Activated gamma-delta T cell treated with Interleukin-2 at 50 U/mL for 16 hours (primary cell): ENCODE data around the gene CDA.
"Not testable (repeated sequence)": the region's sequence is repeated elsewhere in the genome, so short reads cannot be mapped to it uniquely, and the experiment has no call there.

Experiments
- DNase-seq: peaks from one replicate; pipeline ENCODE4 v3.0.0-alpha.2; 2020

The CDA gene

DNA sequence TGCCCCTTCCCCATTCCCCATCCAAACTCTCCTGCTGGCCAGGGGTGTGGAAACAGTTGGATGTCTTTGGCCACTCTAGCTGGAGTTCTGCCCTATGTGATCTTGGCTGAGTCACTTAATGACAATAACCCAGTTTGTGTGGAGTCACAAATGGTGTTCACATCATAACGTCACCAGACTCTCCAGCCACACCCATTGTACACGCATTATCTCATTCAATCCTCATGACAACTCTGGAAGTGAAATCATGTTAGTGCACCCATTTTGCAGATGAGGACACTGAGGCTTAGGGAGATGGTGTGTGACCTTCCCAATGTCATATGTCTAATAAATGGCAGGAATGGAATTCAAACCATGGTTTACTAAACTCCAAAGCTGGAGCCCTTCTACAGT, 1.2 kb upstream of the CDA start:
- DNase-seq = no peak

DNA sequence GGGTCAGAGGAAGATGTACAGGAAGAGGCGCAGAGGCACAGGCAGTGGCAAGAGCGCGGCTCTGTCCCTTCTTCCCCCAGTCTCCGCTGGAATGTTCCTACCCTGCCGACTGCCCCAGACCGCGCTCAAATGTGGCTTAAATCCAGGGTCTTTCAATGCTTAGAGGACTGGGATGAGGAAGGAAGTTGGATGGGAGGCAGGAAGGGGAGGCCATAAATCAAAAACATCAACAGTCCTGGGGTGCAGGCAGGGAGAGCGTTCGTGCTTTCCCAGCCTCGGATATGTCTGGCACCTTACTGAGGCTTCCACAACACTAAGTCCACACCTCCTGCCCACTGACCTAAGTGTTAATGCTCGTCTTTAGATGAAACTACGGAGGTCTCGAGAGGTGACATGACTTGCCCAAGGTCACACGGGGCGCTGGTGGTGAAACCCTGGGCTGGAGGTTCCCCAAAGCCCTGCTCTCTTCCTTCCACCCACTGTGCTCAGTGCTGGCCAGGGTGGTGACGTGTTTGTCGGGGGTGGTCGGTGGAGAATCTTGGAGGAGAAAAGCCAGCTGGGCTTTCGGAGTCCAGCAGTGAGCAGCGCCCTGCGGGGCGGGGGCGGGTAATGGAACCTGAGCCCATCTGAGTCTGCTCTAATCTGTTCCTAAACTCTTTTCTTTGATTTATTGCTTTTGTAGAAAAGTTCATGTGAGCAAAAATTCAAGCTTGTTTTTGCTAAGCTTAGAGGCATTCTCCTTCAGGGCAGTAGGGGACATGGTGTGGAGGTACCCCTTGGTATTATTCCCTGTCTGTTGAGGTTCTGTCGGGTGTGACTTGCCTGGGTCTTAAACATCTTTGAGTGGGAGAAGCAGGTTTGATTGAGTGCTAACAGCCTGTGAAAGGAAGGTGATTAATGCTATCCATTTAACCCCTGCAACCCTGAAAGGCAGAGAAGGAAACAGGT, 708 bp downstream of the CDA start:
- no peak for DNase-seq

DNA sequence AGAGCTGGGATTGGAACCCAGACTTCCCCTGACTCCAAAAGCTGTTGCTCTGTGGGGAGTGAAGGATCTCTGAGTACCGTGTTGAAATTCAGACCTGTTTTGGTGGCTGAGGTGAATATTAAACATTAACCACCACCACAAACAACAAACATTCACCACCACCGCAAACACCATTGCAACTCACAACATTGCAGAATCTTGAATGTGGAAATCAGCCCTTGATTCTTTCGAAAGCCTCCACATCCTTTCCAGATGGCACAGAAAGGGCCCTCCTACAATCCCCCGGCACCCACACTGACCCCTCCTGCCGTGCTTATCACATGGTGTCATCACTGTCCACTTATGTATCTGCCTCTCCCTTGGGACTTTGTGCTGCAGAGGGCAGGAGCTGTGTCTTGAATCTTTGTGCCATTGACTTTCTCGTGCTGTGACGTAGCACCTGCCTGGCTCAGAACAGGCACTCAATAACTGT, 1.4 kb downstream of the CDA start:
- DNase-seq = no peak

DNA sequence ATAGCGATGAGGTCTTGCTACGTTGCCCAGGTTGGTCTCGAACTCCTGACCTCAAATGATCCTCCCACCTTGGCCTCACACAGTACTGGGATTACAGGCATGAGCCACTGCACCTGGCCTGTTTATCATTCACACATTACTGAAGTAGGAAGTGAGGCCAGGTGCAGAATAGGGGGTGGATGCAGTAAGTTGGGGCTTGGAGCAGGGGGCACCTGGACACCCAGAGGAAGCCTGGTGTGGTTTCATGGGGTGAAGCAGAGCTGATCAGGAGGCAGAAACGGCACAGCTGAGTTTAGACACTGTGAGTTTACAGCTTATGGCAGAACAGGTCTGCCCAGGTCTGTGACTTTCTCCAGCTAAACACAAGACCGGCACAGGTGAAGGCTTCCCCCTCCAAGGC, 4.9 kb downstream of the CDA start:
- DNase-seq = no peak

DNA sequence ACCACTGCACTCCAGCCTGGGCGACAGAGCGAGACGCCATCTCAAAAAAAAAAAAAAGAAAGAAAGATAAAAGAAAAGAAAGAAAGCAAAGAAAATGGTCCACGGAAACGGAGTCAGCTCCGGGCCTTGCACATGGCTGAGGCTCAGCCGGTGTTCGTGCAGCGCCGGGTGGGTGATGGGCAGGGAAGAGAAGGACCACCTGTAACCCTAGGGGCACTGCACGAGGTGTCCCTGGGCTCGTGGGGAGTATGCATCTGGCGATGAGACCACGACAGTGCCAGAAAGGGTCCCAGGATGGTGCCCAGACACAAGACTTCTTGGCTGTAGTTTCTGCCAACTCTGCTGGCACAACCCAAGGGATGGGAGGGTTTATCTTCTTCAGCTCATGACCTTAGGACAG, 5.8 kb downstream of the CDA start:
- no peak for DNase-seq

DNA sequence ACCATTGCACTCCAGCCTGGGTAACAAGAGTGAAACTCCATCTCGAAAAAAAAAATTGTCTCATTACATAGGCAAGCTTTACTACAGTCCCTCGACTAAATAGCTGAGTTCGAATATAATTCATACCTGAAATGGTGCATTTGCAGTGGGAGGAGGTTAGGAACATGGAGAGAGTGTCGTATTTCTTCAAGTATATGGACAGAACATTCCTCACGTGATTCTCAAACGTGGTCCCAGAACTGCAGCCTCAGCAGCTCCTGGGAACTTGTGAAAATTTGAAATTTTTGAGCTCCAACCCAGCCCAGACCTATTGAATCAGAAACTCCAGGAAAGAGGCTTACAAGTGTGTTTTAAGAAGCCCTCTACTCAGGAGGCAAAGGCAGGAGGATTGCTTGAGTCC, 7.2 kb downstream of the CDA start:
- no peak for DNase-seq

DNA sequence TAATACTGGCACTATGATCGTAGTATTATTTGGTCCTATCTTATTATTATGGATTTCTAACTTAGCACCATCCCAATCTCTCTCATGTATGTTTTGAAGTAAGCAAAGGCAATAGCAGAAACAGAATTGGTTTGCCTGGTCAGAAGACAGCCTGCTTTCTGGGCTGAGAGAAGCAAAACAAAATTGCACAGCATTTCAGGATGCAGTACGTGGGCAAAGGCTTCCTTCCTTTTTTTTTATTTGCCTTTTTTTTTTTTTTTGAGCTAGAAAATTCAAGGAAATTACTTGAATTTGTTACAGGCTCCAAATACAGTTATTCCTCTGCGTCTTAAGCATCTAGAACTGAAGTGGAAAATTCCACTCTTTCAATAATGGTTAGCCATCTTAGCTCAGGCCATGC, 8.8 kb downstream of the CDA start:
- DNase-seq = no peak

DNA sequence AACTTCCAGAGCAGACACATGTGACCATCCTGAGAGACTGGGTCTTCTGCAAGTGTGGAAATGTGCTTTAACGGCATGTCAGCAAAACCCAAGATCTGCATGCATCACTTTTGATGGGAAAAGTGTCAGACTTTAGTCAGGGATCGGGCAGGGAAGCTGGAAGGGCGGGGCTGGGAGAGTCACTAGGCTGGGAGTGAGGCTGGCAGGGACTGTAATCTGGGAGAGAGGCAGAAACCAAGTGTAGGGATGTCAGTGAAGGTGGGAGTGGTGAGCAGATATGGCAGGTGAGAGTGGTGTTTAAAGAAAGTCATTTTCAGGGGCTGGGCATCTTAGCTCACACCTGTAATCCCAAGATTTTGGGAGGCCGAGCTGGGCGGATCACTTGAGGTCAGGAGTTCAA, 11.3 kb downstream of the CDA start:
- no peak for DNase-seq

DNA sequence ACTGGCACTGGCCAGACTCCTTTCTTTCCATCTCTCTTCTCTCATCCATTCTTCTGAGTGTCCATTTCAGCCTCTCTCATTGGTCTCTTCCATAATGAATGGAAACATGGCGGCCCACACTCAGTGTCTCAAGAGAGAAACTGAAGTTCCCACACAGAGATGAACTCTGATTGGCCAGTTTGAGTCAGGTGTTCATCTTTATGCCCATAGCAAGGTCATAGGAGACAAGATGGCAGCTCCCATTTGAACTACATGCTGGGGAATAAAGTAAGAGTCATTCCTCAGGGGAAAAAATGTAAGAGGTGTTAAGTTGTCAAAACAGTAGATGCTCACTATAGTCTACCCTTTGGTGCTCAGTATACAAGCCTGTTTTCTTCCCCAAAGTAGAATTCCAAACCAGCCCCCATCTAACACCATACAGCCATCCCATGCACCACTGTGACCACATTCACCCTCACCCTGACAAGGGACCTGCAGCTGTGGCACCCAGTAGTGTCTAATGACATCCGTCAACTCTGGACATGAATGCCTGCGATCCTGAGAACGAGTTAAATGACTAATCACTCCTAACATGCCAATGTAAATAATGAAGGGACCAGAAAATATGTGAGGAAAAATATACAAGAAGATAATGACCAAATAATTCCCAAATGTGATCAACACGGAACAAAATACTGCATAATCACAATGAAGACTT, 12.4 kb downstream of the CDA start:
- no peak for DNase-seq

DNA sequence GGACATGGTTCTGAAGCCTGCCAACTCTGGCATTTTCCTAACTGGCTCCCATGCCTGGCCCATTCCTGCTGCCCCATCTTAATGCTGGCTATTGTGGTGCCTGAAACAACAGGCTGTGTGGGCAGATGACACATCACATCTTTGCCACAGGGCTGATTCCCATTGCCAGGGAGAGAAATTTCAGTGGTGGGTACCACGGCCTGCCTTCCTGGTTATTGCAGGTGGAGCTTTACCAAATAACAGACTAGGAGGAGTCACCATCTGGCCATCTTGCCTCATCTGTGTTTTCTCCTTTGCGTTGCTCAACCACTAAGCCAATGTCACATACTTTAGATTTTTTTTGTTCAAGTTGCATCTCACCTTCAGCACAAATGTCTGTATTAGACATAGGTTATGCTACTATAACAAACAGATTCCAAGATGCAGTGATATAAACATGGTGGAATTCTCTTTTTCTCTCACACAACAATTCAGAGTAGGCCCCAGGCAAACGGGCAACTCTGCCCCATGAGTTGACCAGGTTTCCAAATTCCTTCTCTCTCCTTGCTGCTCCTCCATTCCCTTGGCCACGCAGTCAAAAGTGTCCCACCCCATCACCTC, 14.1 kb downstream of the CDA start:
- DNase-seq = no peak

DNA sequence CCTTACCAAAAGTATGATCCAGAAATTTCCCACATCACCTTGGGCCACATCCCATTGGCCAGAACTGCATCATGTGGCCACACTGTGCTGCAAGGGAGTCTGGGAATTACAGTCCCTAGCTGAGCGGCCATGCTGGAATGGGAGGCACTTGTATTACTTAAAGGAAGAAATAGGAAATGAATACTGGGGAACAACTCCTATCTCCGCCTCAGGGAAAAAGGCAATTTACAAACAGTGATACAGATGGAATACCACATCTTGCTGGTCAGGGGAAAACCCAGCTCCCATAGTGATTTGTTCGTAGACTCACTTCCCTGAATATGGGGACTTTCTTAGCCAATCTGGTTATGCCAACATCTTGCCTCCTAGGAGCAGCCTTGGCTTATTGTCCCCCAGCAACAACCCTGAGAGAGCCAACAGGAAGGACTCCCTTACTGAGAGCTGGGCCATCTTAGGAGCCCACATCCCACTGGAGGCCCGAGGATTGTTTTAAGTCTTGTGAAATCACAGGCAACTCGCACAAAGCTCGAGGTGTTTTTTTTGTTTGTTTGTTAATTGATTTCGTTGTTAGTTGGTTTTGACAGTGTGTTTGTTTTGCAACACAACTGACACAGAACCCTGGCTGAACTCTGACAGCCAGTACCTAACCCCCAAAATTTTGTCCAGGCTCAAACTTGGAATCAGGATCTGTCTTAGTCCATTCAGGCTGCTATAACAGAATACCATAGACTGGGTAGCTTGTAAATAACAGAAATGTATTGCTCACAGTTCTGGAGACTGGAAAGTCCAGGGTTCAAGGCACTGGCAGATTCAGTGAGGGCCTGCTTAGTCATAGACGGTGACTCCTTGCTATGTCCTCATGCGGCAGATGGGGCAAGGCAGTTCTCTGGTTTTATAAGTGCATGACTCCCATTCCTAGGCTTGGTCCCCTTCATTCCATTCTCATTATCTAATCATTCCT, 14.9 kb downstream of the CDA start:
- no peak for DNase-seq

DNA sequence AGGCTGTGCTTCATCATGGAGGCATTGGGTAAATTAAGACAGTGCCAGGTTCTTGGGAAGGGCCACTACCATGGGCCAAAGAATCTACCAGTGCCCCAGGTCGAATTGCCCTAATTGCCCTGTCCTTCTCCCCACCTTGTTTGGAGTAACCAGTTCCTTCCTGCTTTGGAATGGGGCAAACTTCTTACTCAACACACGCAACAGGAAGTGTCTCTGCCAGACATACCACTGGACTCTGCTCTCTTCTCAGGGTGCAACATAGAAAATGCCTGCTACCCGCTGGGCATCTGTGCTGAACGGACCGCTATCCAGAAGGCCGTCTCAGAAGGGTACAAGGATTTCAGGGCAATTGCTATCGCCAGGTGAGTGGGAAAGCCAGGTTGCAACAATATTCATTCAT, 15.8 kb downstream of the CDA start:
- DNase-seq = no peak

DNA sequence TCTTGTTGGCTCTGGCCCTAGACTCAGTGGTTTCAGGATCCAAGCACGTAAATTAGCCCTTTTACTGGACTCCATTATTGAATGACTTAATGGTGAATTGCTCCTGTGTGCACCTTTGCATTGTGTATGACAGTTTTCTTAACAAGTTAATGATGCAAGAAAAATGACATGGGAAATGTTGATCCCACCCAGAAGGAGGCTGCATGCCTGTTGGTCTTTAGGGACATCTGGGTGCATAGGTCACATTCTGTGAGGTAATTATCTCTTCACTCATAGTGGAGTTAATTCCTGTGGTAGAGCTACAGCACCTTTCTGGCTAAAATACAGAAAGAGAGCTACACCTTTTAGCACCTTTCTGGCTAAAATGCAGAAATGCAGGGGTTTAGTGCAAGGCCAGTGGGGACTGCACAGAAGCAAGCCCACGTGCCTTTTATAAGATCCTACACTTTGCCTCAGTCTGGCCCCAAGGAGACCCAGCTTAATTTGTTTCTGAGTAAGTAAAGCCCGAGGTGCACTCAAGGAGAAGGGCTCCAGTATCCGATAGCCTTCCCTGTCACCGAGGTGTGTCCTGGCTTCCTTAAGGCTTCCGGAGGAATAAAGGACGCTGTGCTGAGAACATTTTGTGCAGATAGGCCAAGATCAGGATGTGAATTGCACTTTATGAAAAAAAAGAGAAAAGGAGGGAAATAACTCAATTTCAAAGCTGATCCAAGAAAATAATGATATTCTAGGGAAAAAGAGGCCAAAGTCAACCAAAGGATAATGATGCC, 18.1 kb downstream of the CDA start:
- not testable (repeated sequence) for DNase-seq

DNA sequence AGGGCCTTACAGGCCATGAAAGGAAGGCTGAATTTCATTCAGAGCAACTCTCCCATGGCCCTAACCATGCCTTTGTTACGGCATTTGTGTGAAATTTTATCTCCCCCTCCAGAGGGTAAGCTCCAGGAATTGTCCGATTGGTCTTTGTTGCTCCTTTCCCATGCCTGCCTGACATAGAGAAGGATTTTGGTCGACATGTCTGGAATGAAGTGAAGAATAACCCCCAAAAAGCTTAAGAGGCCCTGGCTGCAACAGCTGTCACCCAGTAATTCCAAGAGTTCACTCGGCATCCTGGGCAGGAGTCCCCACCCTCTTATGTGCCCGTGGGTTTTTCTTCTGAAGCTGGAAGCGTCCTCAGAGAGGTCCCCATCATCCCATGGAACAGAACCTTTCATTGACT, 20.6 kb downstream of the CDA start:
- DNase-seq = no peak

DNA sequence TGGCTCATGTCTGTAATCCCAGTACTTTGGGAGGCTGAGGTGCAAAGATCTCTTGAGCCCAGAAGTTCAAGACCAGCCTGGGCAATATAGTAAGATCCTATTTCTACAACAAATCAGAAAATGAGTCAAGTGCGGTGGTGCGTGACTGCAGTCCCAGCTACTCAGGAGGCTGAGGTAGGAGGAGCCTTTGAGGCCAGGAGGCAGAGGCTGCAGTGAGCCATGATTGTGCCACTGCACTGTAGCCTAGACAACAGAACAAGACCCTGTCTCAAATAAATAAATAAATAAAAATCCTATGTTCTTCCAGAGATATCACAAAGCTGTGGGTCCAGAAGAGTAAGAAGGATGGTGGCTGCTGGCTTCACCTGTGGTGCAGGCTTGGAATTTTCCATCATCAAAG, 22.1 kb downstream of the CDA start:
- DNase-seq = no peak

DNA sequence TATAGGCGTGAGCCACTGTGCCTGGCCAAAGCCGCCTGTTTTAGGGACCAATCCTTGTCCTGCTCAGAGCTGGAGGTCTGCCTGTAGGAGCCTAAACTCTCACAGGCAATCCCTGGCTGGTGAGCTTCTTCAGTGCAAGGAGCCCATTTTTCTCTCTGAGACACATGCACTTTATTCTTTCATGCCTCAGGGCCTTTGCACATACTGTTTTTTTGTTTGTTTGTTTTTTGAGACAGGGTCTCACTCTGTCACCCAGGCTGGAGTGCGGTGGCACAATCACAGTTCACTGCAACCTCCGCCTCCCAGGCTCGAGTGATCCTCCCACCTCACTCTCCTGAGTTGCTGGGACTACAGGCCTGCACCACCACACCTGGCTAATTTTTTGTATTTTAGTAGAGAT, 22.8 kb downstream of the CDA start:
- no peak for DNase-seq

DNA sequence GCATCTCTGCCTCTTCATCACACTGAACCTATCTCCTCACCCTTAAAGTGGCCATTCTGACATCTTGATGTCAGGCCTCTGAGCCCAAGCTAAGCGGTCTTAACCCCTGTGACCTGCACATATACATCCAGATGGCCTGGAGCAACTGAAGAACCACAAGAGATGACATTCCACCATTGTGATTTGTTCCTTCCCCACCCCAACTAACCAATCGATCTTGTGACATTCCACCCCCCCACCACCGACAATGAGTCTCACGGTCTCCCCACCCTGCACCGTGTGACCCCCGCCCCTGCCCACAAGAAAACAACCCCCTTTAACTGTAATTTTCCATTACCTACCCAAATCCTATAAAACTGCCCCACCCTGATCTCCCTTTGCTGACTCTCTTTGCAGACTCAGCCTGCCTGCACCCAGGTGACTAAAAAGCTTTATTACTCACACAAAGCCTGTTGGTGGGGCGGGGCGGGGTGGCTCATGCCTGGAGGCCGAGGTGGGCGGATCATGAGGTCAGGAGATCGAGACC, 23.4 kb downstream of the CDA start:
- DNase-seq = no peak

DNA sequence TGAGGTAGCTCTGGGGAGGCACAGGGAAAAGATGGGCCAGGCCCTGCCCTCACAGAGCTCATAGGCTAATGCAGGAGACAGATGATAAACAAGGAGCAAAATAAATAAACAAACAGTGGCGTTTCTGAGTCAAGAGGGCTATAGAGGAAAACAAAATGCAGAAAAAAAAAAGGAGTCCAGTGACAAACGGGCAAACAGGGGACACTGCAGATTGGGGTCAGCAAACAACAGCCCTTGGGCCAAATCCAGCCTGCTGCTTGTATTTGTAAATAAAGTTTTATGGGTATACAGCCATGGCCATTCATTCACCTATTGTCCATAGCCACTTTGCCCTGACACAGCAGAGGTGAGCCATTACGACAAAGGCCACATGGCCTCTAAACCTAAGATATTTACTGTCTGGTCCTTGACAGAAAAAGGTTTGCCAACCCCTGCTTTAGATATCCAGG, 25.3 kb downstream of the CDA start:
- DNase-seq = no peak

DNA sequence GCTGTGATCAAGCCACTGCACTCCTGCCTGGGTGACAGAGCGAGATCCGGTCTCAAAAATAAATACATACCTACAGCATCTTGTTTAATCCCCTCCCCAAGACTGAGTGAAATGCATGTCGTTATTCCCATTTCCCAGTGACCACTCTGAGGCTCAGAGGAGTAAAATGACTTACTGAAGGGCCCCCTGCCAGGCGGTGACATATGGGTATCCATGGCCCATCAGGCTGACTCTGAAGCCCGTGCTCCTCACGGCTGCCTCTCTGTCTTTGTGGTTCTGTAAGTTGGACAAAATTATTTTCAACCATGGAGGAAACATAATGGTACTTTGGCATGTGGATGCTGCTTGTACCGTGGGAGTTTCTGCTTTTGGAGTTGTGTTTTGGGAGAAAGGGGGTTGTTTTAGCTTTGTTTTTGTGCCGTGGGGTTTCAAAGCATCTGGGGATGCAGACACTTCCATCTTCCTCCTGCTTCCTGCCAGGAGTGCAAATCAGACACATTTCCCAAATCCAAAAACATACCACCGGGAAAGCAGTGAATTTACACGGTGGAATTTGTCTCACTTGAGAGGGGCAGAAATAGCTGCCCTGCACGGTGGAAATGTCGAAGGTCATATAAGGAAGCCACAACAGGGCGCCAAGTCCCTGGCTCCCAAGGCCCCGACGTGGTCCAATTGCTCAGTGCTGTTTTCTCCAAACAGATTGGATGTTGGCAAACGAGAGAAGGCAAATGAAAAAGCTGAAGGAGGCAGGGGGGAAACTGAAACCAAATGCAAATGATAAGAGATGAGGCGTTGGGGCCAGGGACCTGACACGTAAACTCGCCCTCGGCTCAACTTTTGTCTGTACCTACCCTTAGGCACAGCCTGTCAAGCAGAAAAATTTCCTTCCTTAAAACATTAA, 27.3 kb downstream of the CDA start:
- DNase-seq = no peak

DNA sequence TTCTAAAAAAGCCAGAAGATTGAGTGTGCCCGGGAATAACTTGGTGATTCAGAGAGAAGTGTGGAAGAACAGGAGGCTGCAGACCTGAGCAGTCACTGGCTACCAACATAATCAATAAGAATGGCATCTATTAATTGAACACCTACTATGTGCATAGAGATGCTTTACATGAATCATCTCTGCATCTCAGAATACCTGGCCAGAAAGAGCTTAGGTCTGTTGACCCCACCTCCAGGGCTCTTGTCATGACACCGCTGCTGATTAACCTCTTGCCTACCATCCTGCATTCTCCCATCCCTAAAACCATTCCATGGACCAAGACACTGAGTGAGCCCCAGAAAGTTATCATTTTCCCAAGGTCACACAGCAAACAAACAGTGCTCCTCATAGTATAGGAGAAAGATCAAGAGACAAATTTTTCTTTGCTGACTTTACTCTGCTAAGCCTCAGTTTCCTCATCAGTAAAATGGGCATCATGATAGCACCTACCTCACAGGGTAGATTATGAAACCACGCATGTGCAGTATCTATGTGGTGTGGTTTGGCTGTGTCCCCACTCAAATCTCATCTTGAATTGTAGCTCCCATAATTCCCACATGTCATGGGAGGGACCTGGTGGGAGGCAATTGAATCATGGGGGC, 28.1 kb downstream of the CDA start:
- no peak for DNase-seq
